ENCODE results near the gene B9D1.

DNA sequence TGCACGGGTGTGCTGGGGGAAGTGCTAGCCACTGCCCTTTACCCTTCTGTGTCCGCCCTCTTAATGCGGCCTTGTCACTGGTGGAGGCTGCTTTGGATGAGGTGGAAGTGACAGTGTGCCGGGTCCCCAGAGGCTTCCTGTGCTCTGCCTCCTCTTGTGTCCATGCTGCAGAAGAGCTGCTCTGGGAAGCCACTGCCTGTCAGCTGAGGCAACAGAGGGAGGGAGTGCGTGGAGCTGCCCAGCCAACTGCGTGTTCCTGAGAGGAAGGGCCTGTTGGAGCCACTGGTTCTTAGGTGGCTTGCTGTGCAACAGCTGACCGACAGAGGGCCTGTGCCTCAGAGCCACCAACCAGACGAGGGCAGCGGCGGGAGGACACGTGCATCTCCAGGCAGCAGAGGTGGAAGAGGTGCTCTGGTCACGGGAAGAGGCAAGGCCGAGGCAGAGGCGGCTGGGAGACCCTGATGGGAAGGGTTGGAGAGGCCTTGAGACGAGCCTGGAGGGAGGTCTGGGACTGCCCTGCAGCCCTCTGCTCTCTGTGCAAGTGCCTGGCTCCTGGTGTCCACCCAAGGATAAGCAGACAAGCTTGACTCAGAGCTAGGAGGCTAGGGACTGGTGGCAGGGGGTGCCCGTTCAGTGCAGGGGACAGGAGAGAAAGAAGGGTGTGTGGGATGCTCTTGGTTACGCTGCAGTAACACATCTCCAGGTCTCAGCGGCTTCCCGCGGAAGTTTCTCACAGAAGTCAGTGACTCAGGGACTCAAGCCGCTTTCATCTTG, 25.4 kb downstream of the B9D1 start:
- TF ChIP-seq, protein P1, sequence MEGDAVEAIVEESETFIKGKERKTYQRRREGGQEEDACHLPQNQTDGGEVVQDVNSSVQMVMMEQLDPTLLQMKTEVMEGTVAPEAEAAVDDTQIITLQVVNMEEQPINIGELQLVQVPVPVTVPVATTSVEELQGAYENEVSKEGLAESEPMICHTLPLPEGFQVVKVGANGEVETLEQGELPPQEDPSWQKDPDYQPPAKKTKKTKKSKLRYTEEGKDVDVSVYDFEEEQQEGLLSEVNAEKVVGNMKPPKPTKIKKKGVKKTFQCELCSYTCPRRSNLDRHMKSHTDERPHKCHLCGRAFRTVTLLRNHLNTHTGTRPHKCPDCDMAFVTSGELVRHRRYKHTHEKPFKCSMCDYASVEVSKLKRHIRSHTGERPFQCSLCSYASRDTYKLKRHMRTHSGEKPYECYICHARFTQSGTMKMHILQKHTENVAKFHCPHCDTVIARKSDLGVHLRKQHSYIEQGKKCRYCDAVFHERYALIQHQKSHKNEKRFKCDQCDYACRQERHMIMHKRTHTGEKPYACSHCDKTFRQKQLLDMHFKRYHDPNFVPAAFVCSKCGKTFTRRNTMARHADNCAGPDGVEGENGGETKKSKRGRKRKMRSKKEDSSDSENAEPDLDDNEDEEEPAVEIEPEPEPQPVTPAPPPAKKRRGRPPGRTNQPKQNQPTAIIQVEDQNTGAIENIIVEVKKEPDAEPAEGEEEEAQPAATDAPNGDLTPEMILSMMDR (IDR thresholded peaks at IDR 0.05), result peak in 1 of 4 experiments; percentile 28
- TF ChIP-seq POLR2AphosphoS5 (IDR thresholded peaks at IDR 0.05) (peak in 1 of 4 donors; percentile 22), POLR2A (IDR thresholded peaks at IDR 0.05) (no peak), EP300 (IDR thresholded peaks at IDR 0.05) (no peak)

Data from sigmoid colon (tissue), 4 donors.